H9 (cell line): ENCODE data around the gene LNPEP. TPM values are rescaled to one million over a fixed set of nuclear protein-coding genes. Genes with fewer than 3 reads are reported as not detected.

Experiments used
- DNase-seq: peaks from one replicate; pipeline ENCODE4 v3.0.0-alpha.2; 2017
- H2AFZ ChIP-seq: one replicate; pipeline ENCODE4 v1.6.1; 2013; ENCODE audit warnings: mild to moderate bottlenecking, low read length, control low read depth, moderate library complexity
- H2AK5ac ChIP-seq: 2 replicates; pipeline ENCODE4 v1.6.1; 2013; ENCODE audit warnings: low read length, control low read depth, mixed read lengths; ENCODE audit not compliant: insufficient read length
- H2BK120ac ChIP-seq: one replicate; pipeline ENCODE4 v1.6.1; 2013; ENCODE audit warnings: low read depth, mild to moderate bottlenecking, low read length, control low read depth, inconsistent platforms; ENCODE audit not compliant: poor library complexity, severe bottlenecking
- H2BK12ac ChIP-seq: 2 replicates; pipeline ENCODE4 v1.6.1; 2013; ENCODE audit warnings: low read length, control low read depth, mixed read lengths, low read depth; ENCODE audit not compliant: insufficient read length
- H2BK15ac ChIP-seq: 2 replicates; pipeline ENCODE4 v1.6.1; 2013; ENCODE audit warnings: low read depth, low read length, control low read depth
- H2BK20ac ChIP-seq: one replicate; pipeline ENCODE4 v1.6.1; 2013; ENCODE audit warnings: low read depth, mild to moderate bottlenecking, low read length, control low read depth, inconsistent platforms; ENCODE audit not compliant: poor library complexity, severe bottlenecking
- H2BK5ac ChIP-seq: 2 replicates; pipeline ENCODE4 v1.6.1; 2013; ENCODE audit warnings: low read length, control low read depth, mixed read lengths; ENCODE audit not compliant: insufficient read length
- H3K14ac ChIP-seq: 2 replicates; pipeline ENCODE4 v1.6.1; 2013; ENCODE audit warnings: low read length, control low read depth; ENCODE audit not compliant: insufficient read depth
- H3K18ac ChIP-seq: 2 replicates; pipeline ENCODE4 v1.6.1; 2013; ENCODE audit warnings: low read depth, mild to moderate bottlenecking, mixed read lengths, low read length, control low read depth; ENCODE audit not compliant: insufficient read length
- H3K23ac ChIP-seq: 2 replicates; pipeline ENCODE4 v1.6.1; 2013; ENCODE audit warnings: low read length, control low read depth, mixed read lengths, low read depth; ENCODE audit not compliant: insufficient read length
- H3K23me2 ChIP-seq: 2 replicates; pipeline ENCODE4 v1.6.1; 2013; ENCODE audit warnings: low read depth, mild to moderate bottlenecking, mixed read lengths, low read length, control low read depth; ENCODE audit not compliant: insufficient read length, poor library complexity, severe bottlenecking
- H3K27ac ChIP-seq: 2 replicates; pipeline ENCODE4 v1.5.1; 2013; ENCODE audit warnings: low read length, control low read depth, mixed read lengths, low read depth; ENCODE audit not compliant: insufficient read length
- H3K27me3 ChIP-seq: 2 replicates; pipeline ENCODE4 v1.6.1; 2013; ENCODE audit warnings: low read length, control low read depth, inconsistent platforms; ENCODE audit not compliant: insufficient read depth
- H3K4ac ChIP-seq: 2 replicates; pipeline ENCODE4 v1.6.1; 2013; ENCODE audit warnings: low read depth, mild to moderate bottlenecking, control low read depth, inconsistent platforms, low read length, moderate library complexity
- H3K4me1 ChIP-seq: 2 replicates; pipeline ENCODE4 v1.6.1; 2013; ENCODE audit warnings: low read length, control low read depth, inconsistent platforms; ENCODE audit not compliant: insufficient read depth
- H3K4me2 ChIP-seq: 2 replicates; pipeline ENCODE4 v1.6.1; 2013; ENCODE audit warnings: low read length, control low read depth, mixed read lengths; ENCODE audit not compliant: insufficient read length, insufficient read depth
- H3K56ac ChIP-seq: 2 replicates; pipeline ENCODE4 v1.6.1; 2013; ENCODE audit warnings: low read depth, mild to moderate bottlenecking, mixed read lengths, low read length, control low read depth; ENCODE audit not compliant: insufficient read length
- H3K79me1 ChIP-seq: 2 replicates; pipeline ENCODE4 v1.6.1; 2013; ENCODE audit warnings: low read depth, mild to moderate bottlenecking, moderate library complexity, low read length, control low read depth, inconsistent platforms; ENCODE audit not compliant: insufficient read depth, poor library complexity, severe bottlenecking
- H3K79me2 ChIP-seq: 2 replicates; pipeline ENCODE4 v1.6.1; 2013; ENCODE audit warnings: low read length, control low read depth, inconsistent platforms; ENCODE audit not compliant: insufficient read depth
- H3K9ac ChIP-seq: 2 replicates; pipeline ENCODE4 v1.6.1; 2013; ENCODE audit warnings: low read length, control low read depth, mixed read lengths; ENCODE audit not compliant: insufficient read length; ENCODE audit errors: extremely low read depth
- H3K9me3 ChIP-seq: one replicate; pipeline ENCODE4 v1.6.1; 2013; ENCODE audit warnings: low read depth, low read length, inconsistent platforms; ENCODE audit not compliant: control insufficient read depth
- H3T11ph ChIP-seq: one replicate; pipeline ENCODE4 v1.6.1; 2013; ENCODE audit warnings: mild to moderate bottlenecking, low read length, control low read depth, inconsistent platforms
- H4K20me1 ChIP-seq: one replicate; pipeline ENCODE4 v1.6.1; 2013; ENCODE audit not compliant: control insufficient read depth, insufficient read length, insufficient read depth
- H4K5ac ChIP-seq: 2 replicates; pipeline ENCODE4 v1.6.1; 2013; ENCODE audit warnings: low read depth, mild to moderate bottlenecking, mixed read lengths, low read length, control low read depth; ENCODE audit not compliant: insufficient read length
- H4K8ac ChIP-seq: replicated peaks from 2 replicates; pipeline ENCODE4 v1.6.1; 2013; ENCODE audit warnings: low read length, control low read depth, mixed read lengths, low read depth; ENCODE audit not compliant: insufficient read length
- H4K91ac ChIP-seq: 2 replicates; pipeline ENCODE4 v1.6.1; 2013; ENCODE audit warnings: low read depth, mild to moderate bottlenecking, moderate library complexity, mixed read lengths, low read length, control low read depth; ENCODE audit not compliant: insufficient read length
- H3K27ac Mint-ChIP-seq, 3 experiments: 2 replicates in 2 of 3; 3 replicates in 1 of 3; pipeline ENCODE4 v1.8.0; 2020 to 2021; ENCODE audit warnings: mixed read lengths in 3 of 3, mild to moderate bottlenecking in 1 of 3, moderate library complexity in 1 of 3
- H3K27me3 Mint-ChIP-seq: 2 replicates; pipeline ENCODE4 v1.8.0; 2021; ENCODE audit warnings: low read depth, mild to moderate bottlenecking, moderate library complexity, mixed read lengths
- H3K36me3 Mint-ChIP-seq, 3 experiments: 2 replicates in 2 of 3; 3 replicates in 1 of 3; pipeline ENCODE4 v1.8.0; 2020 to 2021; ENCODE audit warnings: low read depth in 3 of 3, mixed read lengths in 3 of 3; ENCODE audit not compliant: insufficient read depth in 1 of 3
- H3K4me1 Mint-ChIP-seq, 2 experiments: 2 replicates each; pipeline ENCODE4 v1.8.0; 2020; ENCODE audit warnings: mixed read lengths in 2 of 2
- H3K4me3 Mint-ChIP-seq, 2 experiments: 2 replicates in 1 of 2; 3 replicates in 1 of 2; pipeline ENCODE4 v1.8.0; 2020 to 2021; ENCODE audit warnings: mild to moderate bottlenecking in 2 of 2, mixed read lengths in 2 of 2, moderate library complexity in 1 of 2
- H3K9me3 Mint-ChIP-seq, 2 experiments: 2 replicates in 1 of 2; 3 replicates in 1 of 2; pipeline ENCODE4 v1.8.0; 2020; ENCODE audit warnings: mild to moderate bottlenecking in 2 of 2, mixed read lengths in 2 of 2, moderate library complexity in 1 of 2
- total RNA-seq: library from RNA; stranded (reverse); gene quantifications from 2 replicates; pipeline ENCODE4 v1.2.1, GENCODE V29; 2021
- TF ChIP-seq, protein P1 (sequence below): fragments of 200-600 bp; sonication (generic); conservative IDR thresholded peaks from 3 replicates; pipeline ENCODE4 v1.8.0; 2021; ENCODE audit warnings: antibody characterized with exemption, mild to moderate bottlenecking

LNPEP gene
- total RNA-seq, 1 experiment from 2014 or later: 4.1 TPM

GRCh38 chr5:96991708-96992107, 55.8 kb downstream of the LNPEP start:
- Histone ChIP-seq H3K27me3 (no peaks in the 10 kb centered on the region), H2BK5ac (no peak overlapping the region), H4K5ac (no peak overlapping the region), H3K23me2 (no peaks in the 10 kb centered on the region), H3K14ac (no peak overlapping the region), H2BK12ac (no peak overlapping the region), H2BK15ac (no peak overlapping the region), H3K56ac (no peak overlapping the region), H3T11ph (no peak overlapping the region), H2BK120ac (no peak overlapping the region), H3K9me3 (no peaks in the 10 kb centered on the region), H3K23ac (no peak overlapping the region), H4K20me1 (no peaks in the 10 kb centered on the region), H2AFZ (no peak overlapping the region), H3K27ac (no peak overlapping the region), H3K4ac (no peak overlapping the region), H2AK5ac (no peak overlapping the region), H3K79me2 (no peaks in the 10 kb centered on the region), H3K4me2 (no peak overlapping the region), H3K4me1 (no peaks in the 10 kb centered on the region; the same call in 1 of the 2 replicates), H4K91ac (no peak overlapping the region), H2BK20ac (no peak overlapping the region), H3K9ac (no peak overlapping the region), H3K79me1 (no peaks in the 10 kb centered on the region), H3K18ac (no peak overlapping the region), H4K8ac (no peak overlapping the region)
- Mint-ChIP-seq H3K36me3 (no peaks in the 10 kb centered on the region), H3K27ac (no peak overlapping the region), H3K27me3 (no peaks in the 10 kb centered on the region), H3K4me3 (no peak overlapping the region), H3K4me1 (peaks cover 3 to 4% of the 10 kb centered on the region in 2 experiments), H3K9me3 (no peaks in the 10 kb centered on the region)
- DNase-seq: no peak
- TF ChIP-seq, protein P1, sequence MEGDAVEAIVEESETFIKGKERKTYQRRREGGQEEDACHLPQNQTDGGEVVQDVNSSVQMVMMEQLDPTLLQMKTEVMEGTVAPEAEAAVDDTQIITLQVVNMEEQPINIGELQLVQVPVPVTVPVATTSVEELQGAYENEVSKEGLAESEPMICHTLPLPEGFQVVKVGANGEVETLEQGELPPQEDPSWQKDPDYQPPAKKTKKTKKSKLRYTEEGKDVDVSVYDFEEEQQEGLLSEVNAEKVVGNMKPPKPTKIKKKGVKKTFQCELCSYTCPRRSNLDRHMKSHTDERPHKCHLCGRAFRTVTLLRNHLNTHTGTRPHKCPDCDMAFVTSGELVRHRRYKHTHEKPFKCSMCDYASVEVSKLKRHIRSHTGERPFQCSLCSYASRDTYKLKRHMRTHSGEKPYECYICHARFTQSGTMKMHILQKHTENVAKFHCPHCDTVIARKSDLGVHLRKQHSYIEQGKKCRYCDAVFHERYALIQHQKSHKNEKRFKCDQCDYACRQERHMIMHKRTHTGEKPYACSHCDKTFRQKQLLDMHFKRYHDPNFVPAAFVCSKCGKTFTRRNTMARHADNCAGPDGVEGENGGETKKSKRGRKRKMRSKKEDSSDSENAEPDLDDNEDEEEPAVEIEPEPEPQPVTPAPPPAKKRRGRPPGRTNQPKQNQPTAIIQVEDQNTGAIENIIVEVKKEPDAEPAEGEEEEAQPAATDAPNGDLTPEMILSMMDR: no peak
